OCI-M2 (cell line): ENCODE data around the gene PCDHGB4.
"Not testable (repeated sequence)": the region's sequence is repeated elsewhere in the genome, so short reads cannot be mapped to it uniquely, and the experiment has no call there.

Experiments used
- DNase-seq: peaks from one replicate; lab custom pipeline; 2025; ENCODE audit not compliant: unreplicated experiment; lab: John Stamatoyannopoulos, UW

The PCDHGB4 gene

DNA sequence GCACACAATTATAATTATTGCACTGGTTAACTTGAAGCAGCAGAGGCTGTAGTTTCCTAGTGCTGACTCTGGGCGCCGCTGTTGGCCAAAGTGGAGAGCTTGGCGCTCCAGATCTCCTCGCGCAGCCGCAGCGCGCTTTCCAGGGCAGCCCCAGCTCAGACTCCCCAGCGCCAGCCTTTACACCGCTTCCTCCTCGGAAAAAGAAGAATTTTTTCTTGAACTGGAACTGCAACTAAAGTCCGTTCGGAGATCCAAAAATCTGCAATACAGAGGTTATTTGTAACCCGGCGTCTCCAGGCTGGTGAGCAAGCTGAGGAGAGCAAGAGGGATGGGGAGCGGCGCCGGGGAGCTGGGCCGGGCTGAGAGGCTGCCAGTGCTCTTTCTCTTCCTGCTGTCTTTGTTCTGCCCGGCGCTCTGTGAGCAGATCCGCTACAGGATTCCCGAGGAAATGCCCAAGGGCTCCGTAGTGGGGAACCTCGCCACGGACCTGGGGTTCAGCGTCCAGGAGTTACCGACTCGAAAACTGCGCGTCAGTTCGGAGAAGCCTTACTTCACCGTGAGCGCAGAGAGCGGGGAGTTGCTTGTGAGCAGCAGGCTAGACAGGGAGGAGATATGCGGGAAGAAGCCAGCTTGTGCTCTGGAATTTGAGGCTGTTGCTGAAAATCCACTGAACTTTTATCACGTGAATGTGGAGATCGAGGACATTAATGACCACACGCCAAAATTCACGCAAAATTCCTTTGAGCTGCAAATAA is at the start of gene PCDHGB4:
PCDHGB4 (plus strand) TSS at position 142 of the 755 bp plus-strand sequence; CDS start at position 329, 187 bp downstream.
- DNase-seq: not testable (repeated sequence)

DNA sequence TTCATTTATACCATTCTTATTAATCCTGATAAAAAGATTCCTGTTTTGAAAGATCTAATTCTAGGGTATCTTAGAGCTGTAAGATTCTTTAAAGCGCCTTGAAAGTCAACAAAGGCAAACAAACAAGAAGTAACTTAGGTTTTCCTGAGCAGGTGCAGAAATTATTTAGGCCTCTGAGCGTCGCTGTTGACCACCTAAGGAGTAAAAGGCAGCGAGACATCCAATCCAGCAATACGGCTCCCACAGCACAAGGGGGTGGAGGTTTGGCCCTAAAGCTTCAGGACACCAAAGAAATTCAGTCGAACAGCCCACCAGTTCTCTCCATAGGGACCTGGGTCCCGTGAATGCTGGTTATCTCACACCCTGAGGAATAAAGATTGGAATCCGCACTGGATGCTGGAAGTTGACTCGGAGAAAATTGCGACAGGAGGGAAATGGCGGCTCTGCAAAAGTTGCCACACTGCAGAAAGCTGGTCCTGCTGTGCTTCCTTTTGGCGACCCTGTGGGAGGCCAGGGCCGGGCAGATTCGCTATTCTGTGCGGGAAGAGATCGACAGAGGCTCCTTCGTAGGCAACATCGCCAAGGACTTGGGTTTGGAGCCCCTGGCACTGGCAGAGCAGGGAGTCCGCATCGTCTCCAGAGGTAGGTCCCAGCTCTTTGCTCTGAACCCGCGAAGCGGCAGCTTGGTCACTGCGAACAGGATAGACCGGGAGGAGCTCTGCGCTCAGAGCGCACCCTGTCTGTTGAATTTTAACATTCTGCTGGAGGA is 48.8 kb upstream of the PCDHGB4 start, which contains the start of gene PCDHGA2:
PCDHGA2 (plus strand) TSS at position 223 of the 769 bp plus-strand sequence.
- DNase-seq: no peak

DNA sequence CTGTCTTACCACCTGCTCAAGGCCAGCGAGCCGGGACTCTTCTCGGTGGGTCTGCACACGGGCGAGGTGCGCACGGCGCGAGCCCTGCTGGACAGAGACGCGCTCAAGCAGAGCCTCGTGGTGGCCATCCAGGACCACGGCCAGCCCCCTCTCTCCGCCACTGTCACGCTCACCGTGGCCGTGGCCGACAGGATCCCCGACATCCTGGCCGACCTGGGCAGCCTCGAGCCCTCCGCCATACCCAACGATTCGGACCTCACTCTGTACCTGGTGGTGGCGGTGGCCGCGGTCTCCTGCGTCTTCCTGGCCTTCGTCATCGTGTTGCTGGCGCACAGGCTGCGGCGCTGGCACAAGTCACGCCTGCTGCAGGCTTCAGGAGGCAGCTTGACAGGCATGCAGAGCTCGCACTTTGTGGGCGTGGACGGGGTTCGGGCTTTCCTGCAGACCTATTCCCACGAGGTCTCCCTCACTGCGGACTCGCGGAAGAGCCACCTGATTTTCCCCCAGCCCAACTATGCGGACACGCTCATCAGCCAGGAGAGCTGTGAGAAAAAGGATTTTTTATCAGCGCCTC is 46.6 kb upstream of the PCDHGB4 start:
- not testable (repeated sequence) for DNase-seq

DNA sequence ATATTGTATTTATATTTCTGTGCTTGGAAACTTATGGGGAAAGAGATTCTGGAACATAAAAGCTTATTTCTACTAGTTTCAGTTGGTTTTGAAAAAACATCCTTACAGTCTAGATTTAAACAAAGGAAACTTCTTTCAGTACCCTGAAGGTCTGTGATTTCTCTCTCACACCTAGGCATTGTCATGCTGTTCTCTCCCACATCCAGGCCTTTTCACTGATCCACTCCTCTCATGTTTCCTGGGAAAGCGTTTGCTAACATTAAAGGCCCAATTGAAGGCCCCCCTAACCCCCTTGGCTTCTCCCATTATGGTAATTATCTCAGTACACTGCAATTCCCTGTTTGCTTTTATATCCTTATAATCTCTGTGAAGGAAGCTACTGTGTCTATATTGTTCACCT is 44.7 kb upstream of the PCDHGB4 start:
- DNase-seq: no peak

DNA sequence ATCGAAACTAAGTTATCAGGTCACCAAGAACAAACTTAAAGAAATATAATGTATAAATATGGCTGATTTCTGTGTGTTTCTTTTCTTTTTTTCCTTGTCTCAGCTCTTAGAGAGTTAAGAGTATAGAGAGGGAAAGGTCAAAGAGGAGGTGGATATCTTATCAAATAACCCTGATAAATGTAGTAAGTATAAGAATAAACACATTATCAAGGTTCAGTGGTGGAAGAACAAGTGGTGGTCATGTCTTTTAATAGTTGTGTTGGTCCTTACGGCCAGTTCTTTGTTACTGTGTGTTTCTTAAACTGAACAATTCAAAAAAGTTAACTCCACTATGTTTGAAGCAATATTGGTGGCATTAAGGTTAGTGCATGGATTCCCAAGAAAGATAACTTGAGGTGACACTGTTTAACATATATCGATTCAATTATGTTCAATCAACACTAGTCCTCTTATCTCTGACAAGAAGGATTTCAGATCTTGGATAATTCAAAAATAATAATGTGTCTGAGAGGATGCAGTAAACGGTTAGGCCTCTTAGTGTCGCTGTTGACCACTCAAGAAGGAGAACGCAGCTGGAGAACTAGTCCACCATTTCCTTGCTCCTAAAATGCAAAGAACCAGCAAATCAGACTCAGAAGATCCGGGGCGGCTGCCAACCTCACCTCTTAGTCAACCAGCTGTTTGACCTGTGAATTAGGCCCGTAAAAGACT is 44.1 kb upstream of the PCDHGB4 start, which contains the start of gene PCDHGA3:
PCDHGA3 (plus strand) TSS at position 588 of the 711 bp plus-strand sequence. CDS start 205 bp downstream, outside the sequence.
- DNase-seq: no peak

DNA sequence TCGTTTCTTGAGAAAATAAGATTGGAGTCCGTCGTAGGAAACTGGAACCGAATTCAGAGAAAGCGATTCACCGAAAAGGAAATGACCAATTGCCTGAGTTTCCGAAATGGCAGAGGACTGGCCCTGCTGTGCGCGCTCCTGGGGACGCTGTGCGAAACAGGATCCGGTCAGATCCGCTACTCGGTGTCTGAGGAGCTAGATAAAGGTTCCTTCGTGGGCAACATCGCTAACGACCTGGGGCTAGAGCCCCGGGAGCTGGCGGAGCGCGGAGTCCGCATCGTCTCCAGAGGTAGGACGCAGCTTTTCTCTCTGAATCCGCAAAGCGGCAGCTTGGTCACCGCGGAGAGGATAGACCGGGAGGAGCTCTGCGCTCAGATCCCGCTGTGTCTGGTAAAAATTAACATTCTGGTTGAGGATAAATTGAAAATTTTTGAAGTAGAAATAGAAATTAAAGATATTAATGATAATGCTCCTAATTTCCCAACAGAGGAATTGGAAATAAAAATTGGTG is 43.5 kb upstream of the PCDHGB4 start:
- no peak for DNase-seq

DNA sequence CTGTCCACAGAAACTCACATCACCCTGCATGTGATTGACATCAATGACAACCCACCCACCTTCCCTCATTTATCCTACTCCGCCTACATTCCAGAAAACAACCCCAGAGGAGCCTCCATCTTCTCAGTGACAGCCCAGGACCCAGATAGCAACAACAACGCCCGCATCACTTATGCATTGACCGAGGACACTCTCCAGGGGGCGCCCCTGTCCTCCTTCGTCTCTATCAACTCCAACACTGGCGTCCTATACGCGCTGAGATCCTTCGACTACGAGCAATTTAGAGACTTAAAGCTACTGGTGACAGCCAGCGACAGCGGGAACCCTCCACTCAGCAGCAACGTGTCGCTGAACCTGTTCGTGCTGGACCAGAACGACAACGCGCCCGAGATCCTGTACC is 42.2 kb upstream of the PCDHGB4 start:
- DNase-seq: no peak

DNA sequence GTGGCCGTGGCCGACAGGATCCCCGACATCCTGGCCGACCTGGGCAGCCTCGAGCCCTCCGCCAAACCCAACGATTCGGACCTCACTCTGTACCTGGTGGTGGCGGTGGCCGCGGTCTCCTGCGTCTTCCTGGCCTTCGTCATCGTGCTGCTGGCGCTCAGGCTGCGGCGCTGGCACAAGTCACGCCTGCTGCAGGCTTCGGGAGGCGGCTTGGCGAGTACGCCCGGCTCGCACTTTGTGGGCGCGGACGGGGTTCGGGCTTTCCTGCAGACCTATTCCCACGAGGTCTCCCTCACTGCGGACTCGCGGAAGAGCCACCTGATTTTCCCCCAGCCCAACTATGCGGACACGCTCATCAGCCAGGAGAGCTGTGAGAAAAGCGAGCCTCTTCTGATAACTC is 41.5 kb upstream of the PCDHGB4 start:
- DNase-seq: not testable (repeated sequence)

DNA sequence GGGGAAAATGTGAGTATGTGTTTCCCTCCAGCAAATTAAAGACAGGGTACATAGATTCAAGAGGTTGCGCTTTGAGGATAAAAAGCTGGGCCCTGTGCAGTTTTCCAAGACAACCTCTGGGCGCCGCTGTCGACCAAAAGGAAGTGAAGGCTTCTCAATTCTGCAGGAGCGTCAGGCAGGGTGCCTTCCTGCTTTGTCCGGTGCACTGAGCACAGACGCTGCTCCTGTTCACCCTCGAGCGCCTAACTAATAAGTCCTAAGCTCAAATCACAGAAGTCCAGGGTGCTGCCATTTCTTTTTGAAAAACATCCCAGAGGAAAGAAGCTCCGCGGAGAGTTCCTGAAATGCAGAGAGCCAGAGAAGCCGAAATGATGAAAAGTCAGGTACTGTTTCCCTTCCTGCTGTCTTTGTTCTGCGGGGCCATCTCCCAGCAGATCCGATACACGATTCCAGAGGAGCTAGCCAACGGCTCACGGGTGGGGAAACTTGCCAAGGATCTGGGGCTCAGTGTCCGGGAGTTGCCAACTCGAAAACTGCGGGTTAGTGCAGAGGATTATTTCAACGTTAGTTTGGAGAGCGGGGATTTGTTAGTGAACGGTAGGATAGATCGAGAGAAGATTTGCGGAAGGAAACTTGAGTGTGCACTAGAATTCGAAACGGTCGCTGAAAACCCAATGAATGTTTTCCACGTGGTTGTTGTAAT is 37.4 kb upstream of the PCDHGB4 start, which contains the start of gene PCDHGB1:
PCDHGB1 (plus strand) TSS at position 183 of the 703 bp plus-strand sequence; CDS start at position 345, 162 bp downstream.
- no peak for DNase-seq

DNA sequence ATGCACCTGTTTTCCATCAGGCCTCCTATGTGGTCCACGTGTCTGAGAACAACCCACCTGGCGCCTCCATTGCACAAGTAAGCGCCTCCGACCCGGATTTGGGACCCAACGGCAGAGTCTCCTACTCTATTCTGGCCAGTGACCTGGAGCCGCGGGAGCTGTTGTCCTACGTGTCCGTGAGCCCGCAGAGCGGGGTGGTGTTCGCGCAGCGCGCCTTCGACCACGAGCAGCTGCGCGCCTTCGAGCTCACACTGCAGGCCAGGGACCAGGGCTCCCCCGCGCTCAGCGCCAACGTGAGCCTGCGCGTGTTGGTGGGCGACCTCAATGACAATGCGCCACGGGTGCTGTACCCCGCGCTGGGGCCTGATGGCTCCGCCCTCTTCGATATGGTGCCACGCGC is 35.9 kb upstream of the PCDHGB4 start:
- no peak for DNase-seq

DNA sequence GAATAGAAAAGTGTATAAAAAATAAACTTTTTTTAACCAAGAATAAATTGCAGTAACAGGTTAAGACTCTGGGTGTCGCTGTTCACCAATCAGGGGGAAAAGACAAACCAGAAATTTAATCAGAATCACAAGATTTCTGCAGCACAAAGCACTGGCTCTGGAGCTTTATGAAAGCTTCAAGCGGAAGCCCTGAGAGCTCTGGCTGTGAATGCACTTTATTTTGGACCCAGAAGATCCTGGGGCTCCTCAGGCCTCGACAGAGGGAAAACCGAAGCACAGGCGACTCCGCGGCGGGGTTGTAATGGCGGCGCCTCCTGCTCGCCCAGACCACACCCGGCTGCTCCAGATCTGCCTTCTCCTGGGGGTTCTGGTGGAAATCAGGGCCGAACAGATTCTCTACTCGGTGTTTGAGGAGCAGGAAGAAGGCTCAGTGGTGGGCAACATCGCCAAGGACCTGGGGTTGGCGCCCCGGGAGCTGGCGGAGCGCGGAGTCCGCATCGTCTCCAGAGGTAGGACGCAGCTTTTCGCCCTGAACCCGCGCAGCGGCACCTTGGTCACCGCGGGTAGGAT is 32.5 kb upstream of the PCDHGB4 start, which contains the start of gene PCDHGA4:
PCDHGA4 (plus strand) TSS at position 122 of the 570 bp plus-strand sequence; CDS start at position 209, 87 bp downstream.
- DNase-seq: no peak

DNA sequence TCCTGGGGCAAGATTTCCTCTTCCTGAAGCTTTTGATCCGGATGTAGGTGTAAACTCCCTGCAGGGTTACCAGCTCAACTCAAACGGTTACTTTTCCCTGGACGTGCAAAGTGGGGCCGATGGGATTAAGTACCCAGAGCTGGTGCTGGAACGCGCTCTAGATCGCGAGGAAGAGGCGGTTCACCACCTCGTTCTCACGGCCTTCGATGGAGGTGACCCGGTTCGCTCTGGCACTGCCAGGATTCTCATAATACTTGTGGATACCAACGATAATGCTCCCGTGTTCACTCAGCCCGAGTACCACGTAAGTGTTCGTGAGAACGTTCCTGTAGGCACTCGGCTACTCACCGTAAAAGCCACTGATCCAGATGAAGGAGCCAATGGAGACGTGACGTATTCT is 31.9 kb upstream of the PCDHGB4 start:
- DNase-seq: no peak

DNA sequence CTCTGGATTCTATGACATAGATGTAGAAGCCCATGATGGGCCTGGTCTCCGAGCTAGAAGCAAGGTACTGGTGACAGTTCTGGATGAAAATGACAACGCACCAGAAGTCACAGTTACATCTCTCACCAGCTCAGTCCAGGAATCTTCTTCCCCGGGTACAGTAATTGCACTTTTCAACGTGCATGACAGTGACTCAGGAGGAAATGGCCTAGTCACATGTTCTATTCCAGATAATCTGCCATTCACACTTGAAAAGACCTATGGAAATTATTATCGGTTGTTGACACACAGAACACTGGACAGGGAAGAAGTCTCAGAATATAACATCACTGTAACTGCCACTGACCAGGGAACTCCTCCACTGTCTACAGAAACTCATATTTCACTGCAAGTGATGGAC is 31.4 kb upstream of the PCDHGB4 start:
- DNase-seq: no peak

DNA sequence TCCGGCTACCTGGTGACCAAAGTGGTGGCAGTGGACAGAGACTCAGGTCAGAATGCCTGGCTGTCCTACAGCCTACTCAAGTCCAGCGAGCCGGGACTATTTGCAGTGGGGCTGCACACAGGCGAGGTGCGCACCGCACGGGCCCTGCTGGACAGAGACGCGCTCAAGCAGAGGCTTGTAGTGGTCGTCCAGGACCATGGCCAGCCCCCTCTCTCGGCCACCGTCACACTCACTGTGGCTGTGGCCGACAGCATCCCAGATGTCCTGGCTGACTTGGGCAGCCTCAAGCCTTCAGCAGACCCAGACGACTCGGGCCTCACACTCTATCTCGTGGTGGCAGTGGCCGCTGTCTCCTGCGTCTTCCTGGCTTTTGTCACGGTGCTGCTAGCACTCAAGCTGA is 30.5 kb upstream of the PCDHGB4 start:
- no peak for DNase-seq

DNA sequence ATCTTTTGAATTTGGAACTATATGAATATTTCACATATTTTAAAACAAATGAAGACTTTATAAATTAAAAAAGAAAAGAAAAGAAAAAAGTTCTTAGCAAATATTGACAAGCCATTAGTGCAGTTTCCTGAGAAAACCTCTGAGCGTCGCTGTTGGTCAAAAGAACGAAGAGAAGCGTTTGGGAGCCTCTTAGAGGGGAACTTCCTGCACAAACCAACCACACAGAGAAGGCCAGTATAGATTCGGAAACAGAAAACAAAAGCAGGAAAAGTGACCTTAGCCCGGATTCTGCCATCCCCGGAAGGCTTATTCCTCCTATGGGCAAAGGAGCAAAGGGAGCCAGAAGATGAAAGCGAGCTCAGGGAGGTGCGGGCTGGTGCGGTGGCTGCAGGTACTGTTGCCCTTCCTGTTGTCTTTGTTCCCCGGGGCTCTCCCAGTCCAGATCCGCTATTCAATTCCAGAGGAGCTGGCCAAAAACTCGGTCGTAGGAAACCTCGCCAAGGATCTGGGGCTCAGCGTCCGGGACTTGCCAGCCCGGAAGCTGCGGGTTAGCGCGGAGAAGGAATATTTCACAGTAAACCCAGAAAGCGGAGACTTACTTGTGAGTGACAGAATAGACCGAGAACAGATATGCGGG is 27.6 kb upstream of the PCDHGB4 start, which contains the start of gene PCDHGB2:
PCDHGB2 (plus strand) TSS at position 205 of the 637 bp plus-strand sequence; CDS start at position 347, 142 bp downstream.
- DNase-seq: no peak

DNA sequence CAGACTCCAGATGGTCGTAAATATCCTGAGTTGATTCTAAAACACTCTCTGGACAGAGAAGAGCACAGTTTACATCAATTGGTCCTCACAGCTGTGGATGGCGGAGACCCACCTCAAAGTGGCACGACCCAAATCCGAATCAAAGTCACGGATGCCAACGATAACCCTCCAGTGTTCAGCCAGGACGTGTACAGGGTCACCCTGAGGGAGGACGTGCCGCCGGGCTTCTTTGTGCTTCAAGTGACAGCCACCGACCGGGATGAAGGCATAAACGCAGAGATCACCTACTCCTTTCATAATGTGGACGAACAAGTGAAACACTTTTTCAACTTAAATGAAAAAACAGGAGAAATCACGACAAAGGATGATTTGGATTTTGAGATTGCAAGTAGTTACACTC is 26.8 kb upstream of the PCDHGB4 start:
- no peak for DNase-seq

DNA sequence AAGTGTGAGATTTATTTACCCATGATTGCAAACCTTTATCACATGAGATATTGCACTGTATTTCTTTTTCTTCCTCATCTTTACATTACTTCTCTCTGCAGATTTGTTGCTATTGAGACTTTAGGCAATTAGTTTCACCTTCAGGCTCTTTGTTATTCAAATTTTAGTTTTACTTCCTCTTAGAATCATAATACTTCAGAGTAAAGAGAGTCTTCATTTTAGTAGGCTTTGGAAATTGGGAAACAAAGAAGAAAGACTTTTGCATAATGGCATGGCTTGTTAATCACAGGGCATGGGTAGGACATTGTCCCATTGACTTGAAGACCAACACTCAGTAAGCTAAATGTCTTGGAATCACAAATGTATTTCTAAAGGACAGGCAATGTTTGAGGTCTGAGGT is 24.8 kb upstream of the PCDHGB4 start:
- DNase-seq: no peak

DNA sequence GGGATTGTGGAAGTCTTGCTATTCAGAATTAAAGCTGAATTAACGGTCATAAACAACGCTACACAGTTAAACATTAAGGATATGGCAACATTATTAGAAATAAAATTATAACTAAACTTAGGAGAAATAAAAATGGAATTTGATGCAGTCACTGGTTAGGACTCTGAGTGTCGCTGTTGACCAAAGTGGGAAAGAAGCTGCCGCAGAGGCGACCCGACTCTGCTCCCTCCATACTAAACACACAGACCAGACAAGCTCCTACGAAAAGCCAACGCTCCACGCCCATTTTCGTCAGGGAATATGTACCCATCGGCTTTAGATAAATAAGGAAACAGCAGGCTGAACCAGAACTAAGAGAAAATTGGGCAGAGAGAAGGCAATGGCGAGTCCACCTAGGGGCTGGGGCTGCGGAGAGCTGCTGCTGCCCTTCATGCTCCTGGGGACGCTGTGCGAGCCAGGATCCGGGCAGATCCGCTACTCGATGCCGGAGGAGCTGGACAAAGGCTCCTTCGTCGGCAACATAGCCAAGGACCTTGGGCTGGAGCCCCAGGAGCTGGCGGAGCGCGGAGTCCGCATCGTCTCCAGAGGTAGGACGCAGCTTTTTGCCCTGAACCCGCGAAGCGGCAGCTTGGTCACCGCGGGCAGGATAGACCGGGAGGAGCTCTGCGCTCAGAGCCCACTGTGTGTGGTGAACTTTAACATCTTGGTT is 23.4 kb upstream of the PCDHGB4 start, which contains the start of gene PCDHGA5:
PCDHGA5 (plus strand) TSS at position 211 of the 709 bp plus-strand sequence; CDS start at position 380, 169 bp downstream.
- no peak for DNase-seq
